ENCODE results near the gene ACP3. TPM values are rescaled to one million over a fixed set of nuclear protein-coding genes. Genes with fewer than 3 reads are reported as not detected.

Gene ACP3
- total RNA-seq, 1 donor from 2014 or later, result 57.5 TPM

- ATAC-seq, result peak; percentile 43
Measured at GRCh38 chr3:132318451-132318850, 1.2 kb downstream of the ACP3 start.

- ATAC-seq, result no peak
Measured at GRCh38 chr3:132321304-132321703, 4.1 kb downstream of the ACP3 start.

DNA sequence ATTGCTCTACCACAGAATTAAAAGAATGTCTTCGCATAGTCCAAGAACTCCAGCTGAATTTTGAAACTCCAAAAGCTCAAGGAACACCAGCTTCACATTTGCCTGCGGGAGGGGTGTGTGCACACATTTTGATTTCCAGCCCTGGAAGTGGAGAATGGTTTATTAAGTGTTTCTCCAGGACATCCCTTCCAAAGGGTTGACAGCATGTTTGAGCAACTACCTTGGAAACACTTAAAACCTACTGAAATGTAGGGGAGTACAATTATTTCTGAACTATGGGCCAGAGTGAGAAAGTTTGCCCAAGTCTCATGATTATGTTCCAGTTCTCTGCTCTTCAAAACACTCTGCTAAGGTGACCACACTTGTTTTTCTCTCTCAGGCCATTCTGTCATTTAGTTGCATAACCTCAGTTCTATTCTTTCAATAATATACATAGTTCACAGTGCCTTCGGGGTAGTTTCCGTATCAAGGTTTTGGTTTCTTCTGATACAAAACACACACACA lies 7.9 kb downstream of the ACP3 start:
- no peak for ATAC-seq

DNA sequence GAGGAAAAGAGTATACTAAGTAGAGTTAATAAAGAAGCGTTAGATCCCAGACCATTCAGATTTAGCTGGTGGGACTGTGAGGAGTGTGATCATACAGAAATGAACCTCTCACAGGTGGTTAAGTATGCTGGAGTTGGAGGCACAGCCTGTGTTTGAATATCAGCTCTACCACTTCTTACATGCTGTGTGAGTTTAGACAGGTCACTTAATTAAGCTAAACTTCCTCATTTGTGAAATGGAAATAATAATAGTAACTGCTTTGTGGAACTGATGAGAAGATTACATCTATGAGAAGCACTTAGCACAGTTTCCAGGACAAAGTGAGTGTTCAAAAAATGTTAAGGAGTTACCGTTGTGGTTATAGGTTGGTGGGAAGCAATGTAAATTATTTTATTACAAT lies 8.4 kb downstream of the ACP3 start:
- no peak for ATAC-seq

DNA sequence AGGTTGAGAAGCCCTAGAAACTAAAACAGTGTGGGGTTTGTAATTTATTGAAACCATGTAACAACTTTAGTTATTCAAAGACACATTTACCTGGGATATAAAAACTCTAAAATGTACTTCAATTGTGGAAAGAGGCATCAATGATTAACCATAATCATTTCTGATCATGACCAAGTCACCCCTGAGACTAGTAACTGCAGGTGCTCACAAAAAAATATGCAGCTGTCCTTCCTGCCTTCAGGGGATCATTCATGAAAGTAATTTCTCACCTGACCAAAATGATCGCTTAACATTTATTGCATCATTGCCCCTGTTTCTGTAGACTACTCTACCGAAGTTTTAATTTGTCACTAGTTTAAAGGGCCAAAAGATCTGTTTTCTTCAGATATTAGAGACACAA lies 9.0 kb downstream of the ACP3 start:
- ATAC-seq, result no peak

DNA sequence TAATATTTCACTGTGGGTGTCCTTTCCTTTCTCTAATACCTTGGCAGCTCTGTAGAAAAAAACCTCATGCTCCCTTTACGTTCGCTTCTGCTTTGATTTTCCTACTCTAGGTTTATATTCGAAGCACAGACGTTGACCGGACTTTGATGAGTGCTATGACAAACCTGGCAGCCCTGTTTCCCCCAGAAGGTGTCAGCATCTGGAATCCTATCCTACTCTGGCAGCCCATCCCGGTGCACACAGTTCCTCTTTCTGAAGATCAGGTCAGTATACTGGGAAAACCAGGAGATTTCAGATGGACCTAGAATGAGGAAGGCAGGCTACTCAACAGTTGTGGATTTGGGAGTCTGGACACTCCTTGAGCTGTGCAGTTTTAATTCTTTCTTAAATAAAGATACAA lies 14.9 kb downstream of the ACP3 start:
- no peak for ATAC-seq

DNA sequence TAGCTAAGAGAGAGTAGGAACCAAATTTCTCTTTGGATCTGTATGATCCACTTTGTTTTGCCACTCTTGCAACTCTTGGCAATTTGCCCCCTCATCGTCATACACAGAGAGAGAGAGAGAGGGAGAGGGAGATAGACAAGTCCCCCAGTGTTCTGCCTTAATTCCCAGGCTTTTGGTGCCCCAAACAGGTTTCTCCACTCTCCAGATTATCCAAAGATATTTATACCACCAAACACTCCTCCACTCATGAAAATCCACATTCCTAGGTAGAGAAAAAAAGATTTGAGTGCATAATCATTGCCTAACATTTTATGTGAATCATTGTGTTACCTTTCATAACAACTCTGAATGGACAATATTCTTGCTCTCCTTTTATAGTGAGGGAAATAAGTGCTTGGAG lies 15.3 kb downstream of the ACP3 start:
- peak; percentile 60 for ATAC-seq

DNA sequence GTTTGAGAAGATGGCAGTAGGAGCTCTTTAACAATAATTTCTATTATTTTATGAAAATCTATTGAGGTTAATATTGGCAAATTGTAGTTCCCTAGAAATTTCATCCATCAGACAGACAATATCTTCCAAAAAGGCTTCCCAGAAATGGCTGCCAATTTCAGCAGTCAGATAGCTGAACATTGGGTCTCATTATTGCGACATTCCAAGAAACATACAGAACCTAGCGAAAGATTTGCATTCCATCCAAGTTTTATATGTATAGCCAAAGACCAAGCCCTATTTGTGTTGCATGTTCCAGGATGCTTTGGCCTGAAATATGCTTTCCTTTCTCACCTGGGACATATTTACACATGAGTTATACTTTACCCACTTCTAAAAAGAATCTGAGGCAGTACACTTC lies 24.5 kb downstream of the ACP3 start:
- no peak for ATAC-seq

GRCh38 chr3:132342183-132342582 lies 25.0 kb downstream of the ACP3 start:
- ATAC-seq, result no peak

DNA sequence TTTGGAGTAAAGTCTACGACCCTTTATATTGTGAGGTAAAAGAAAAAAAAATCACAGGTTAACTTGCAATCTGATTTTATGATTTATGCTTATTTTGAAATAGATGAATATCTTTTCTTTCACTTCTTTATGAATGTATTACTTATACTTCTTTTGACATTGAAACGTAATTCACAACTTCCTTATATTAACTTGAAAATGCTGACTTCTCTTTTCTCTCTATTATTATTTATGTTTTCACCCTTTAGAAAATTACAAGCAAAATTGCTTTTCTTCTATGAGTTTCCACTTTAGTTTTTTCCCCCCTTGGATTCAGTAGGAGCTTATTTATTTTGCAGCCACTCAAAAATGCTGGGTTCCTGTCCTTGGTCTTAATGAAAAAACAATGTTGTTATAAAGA lies 25.4 kb downstream of the ACP3 start:
- ATAC-seq, result no peak

- ATAC-seq, result peak; percentile 52
Measured at GRCh38 chr3:132343018-132343612, 25.9 kb downstream of the ACP3 start.

GRCh38 chr3:132344666-132345280 lies 27.6 kb downstream of the ACP3 start:
- ATAC-seq, result peak; percentile 74

DNA sequence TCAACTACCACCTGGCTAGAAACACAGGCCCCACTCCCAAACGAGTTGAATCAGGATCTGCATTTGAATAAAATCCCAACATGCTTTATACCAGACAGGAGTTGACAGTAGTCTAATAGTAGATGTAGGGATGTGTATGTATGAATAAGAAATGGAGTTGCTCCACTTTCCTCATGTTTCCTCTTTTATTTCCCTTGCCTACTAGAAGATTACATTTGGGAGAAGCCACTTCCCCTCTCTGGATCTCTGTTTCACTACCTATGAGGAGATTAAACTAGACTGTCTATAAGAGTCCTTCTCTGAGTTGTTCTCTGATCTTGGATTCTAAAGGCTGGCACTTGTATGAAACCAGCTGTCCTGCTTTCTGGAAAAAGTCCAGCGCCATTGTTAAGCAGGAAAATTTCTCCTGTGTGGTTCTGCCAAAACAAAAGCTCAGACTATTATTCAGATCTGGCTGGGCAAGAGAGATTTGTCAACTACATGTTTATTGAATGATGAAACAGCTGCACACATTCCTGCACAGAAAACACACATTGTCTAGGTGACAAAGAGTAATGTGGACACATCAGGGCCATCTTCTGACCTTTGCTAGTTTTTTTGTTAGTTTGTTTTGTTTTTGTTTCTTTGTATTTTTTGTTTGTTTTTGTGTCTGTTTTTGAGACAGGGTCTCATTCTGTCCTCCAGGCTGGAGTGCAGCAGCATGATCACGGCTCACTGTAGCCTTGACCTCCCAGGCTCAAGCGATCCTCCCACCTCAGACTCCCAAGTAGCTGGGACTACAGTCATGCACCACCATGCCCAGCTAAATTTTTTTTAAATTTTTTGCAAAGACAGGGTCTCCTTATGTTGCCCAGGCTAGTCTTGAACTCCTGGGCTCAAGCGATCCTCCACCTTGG lies 29.9 kb downstream of the ACP3 start:
- ATAC-seq, result peak; percentile 76

GRCh38 chr3:132347811-132348210 lies 30.6 kb downstream of the ACP3 start:
- no peak for ATAC-seq

- no peak for ATAC-seq
Measured at GRCh38 chr3:132348531-132348930, 31.3 kb downstream of the ACP3 start.

DNA sequence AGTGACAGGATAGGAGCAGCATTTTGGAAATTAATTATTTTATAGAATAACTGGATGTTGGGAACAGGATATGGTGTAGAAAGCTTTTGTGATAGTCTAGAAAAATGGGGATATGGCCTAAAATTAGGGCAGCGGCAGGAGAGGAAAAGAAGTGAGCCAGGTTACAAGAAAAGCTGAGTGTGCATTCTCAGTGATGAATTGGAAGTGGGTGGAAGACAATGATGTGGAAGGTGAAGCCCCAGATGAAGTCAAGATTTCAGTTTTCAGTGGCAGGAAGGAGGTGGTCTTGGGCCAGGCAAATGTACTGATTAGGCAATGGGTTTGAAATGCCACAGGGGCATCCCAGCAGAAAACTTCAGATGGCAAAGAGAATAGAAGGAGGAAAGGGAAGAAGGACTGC lies 33.6 kb downstream of the ACP3 start:
- ATAC-seq, result no peak

GRCh38 chr3:132351222-132351806 lies 34.1 kb downstream of the ACP3 start:
- no peak for ATAC-seq

- peak; percentile 80 for ATAC-seq
Measured at GRCh38 chr3:132352556-132353143, 35.4 kb downstream of the ACP3 start.

DNA sequence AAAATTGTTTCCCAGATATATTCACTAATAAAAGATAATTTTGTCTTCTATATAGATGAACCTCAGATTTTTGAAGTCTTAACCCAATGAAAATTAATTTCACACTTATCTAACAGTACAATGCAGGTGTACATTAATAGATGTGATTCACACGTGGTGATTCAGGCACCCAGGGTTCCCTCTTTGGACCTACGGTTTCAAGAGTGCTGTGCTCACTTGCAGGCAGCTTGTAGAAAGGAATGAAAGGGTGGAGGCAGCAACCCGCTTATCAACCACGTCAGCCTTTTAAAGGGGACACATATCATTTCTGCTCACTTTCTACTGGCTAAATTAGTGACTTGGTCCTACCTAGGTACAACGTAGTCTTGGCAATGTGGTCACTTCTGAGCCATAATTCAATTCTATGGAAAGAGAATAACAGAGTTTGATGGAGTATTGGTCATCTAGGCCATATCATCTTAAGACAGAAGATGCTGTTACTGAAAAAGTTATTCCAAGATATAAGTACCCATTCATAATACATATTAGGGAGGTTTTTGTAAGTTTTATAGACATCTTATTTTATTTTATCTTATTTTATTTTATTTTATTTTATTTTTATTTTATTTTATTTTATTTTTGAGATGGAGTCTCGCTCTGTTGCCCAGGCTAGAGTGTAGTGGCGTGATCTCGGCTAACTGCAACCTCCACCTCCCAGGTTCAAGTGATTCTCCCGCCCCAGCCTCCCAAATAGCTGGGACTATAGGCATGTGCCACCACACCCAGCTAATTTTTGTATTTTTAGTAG lies 37.9 kb downstream of the ACP3 start:
- no peak for ATAC-seq

GRCh38 chr3:132356568-132356967 lies 39.4 kb downstream of the ACP3 start:
- ATAC-seq, result no peak

DNA sequence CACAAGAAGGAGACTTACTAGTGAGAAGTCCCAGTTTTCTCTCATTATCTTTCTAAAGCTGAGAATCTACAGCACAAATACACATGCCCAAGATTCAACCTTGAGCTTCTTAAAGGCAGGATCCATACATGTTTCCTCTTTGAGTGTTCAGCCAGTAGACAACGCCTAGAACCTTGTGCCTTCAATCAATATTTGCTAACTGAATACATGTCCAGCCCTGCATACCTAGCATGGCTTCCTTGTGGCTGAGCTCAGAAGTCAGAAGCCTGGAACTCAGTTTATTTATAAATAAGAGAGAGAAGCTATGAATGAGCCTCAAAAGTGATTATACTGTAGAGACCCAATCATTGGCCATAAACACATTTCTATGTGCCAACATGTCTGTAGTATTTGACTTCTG lies 43.5 kb downstream of the ACP3 start:
- no peak for ATAC-seq

GRCh38 chr3:132362329-132362728 lies 45.1 kb downstream of the ACP3 start:
- no peak for ATAC-seq

Data from esophagus mucosa (tissue), 1 donor.